ENCODE results near the gene NPR3. TPM values are rescaled to one million over a fixed set of nuclear protein-coding genes. Genes with fewer than 3 reads are reported as not detected.

NPR3 gene, protein sequence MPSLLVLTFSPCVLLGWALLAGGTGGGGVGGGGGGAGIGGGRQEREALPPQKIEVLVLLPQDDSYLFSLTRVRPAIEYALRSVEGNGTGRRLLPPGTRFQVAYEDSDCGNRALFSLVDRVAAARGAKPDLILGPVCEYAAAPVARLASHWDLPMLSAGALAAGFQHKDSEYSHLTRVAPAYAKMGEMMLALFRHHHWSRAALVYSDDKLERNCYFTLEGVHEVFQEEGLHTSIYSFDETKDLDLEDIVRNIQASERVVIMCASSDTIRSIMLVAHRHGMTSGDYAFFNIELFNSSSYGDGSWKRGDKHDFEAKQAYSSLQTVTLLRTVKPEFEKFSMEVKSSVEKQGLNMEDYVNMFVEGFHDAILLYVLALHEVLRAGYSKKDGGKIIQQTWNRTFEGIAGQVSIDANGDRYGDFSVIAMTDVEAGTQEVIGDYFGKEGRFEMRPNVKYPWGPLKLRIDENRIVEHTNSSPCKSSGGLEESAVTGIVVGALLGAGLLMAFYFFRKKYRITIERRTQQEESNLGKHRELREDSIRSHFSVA
- 35.7 and 58.0 TPM in 2 replicates for total RNA-seq (ENCODE audit: low replicate concordance)

DNA sequence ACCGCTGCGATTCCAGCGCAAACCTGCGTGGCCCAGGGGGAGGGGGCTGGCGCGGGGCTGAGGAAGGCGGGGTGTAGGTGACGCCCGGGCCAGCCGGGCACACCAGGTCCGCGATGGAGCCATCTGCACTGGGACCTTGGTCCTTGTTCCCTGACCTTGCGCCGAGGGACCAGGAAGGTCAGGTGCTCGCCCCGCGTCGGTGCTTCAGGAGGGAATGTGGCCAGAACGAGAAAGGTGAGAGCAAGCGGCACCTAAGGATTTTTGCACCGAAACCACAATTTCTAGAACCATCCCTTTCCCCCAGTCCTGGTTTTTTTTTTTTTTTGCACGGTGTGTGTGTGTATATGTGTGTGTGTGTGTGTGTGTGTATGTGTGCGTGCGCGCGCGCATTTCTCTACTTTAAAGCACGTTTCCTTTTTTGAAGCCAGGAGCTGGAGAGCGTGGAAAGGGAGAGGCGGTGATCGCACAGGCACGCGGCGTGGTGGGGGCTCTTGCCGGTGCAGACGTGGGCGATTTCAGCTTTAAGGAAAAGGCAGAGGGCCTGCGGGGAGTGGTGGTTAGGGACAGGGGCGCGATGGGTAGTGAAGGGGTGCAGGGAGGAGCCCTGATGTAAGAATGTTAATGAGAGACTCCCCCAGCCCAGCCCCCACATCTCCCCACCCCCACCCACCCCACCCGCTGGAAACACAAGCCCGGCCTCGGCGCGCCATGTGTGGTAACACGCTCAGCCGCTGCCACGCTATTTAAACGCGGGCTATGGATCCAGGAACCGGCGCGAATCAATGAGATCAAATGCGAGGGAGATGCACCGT lies at the start of gene NPR3:
Gene NPR3, plus strand, starts transcription at position 772 of the 812 bp plus-strand sequence. CDS start 456 bp downstream, outside the sequence.

Other genes starting within 250 kb of the NPR3 start
- gene SUB1, start 125.8 kb upstream of the NPR3 start, total RNA-seq (ENCODE audit: low replicate concordance): 104 and 121 TPM in 2 replicates